Measurements from ENCODE around the gene GSTM1.
A peak's percentile ranks its signal among the peaks of the same experiment; 100 is the strongest.

Gene GSTM1

GRCh38 chr1:109687641-109688499, at the start of gene GSTM1:
Gene GSTM1 (plus strand): TSS chr1:109687817. CDS start chr1:109687874, 57 bp downstream.
- Histone ChIP-seq H3K4me3 (ENCODE audit: low read length) (no peak within 1 kb of the TSS), H3K9ac (ENCODE audit: low read length) (no peak within 1 kb of the TSS), H3K9me3 (ENCODE audit: insufficient read depth, low read length) (no peaks in the 10 kb centered on the region)

GRCh38 chr1:109639063-109639840, 48.4 kb upstream of the GSTM1 start:
- H3K79me2 ChIP-seq (ENCODE audit: low read length) = no peaks in the 10 kb centered on the region
- H3K4me2 ChIP-seq (ENCODE audit: low read length) = no peak overlapping the region
- H3K4me1 ChIP-seq (ENCODE audit: low read length) = peaks cover 32% of the 10 kb centered on the region
- no peak overlapping the region for H3K27ac ChIP-seq (ENCODE audit: low read length)
- no peaks in the 10 kb centered on the region for H3K9me3 ChIP-seq (ENCODE audit: insufficient read depth, low read length)
- no peak overlapping the region for H2AFZ ChIP-seq (ENCODE audit: low read depth, low read length)
- H4K20me1 ChIP-seq (ENCODE audit: insufficient read depth, low read length) = no peaks in the 10 kb centered on the region
- H3K36me3 ChIP-seq (replicated peaks; ENCODE audit: low read depth, low read length) = no peaks in the 10 kb centered on the region
- no peak overlapping the region for H3K9ac ChIP-seq (ENCODE audit: low read length)
- H3K27me3 ChIP-seq (ENCODE audit: low read depth, low read length) = no peaks in the 10 kb centered on the region
- H3K4me3 ChIP-seq (ENCODE audit: low read length) = no peak overlapping the region
- TF ChIP-seq EZH2phosphoT487 (IDR thresholded peaks at IDR 0.05; ENCODE audit: low read depth) = no peak
- TF ChIP-seq, protein P1, sequence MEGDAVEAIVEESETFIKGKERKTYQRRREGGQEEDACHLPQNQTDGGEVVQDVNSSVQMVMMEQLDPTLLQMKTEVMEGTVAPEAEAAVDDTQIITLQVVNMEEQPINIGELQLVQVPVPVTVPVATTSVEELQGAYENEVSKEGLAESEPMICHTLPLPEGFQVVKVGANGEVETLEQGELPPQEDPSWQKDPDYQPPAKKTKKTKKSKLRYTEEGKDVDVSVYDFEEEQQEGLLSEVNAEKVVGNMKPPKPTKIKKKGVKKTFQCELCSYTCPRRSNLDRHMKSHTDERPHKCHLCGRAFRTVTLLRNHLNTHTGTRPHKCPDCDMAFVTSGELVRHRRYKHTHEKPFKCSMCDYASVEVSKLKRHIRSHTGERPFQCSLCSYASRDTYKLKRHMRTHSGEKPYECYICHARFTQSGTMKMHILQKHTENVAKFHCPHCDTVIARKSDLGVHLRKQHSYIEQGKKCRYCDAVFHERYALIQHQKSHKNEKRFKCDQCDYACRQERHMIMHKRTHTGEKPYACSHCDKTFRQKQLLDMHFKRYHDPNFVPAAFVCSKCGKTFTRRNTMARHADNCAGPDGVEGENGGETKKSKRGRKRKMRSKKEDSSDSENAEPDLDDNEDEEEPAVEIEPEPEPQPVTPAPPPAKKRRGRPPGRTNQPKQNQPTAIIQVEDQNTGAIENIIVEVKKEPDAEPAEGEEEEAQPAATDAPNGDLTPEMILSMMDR (IDR thresholded peaks at IDR 0.05; ENCODE audit: low read depth, low read length) = no peak

More at GRCh38 chr1:109687641-109688499, at the start of gene GSTM1:
- TF ChIP-seq, protein P1 (IDR thresholded peaks at IDR 0.05; ENCODE audit: low read depth, low read length) = no peak
- no peak for TF ChIP-seq EZH2phosphoT487 (IDR thresholded peaks at IDR 0.05; ENCODE audit: low read depth)
- H3K27me3 ChIP-seq (ENCODE audit: low read depth, low read length) = no peaks in the 10 kb centered on the region
- H3K27ac ChIP-seq (ENCODE audit: low read length) = no peak within 1 kb of the TSS
- no peak within 1 kb of the TSS for H2AFZ ChIP-seq (ENCODE audit: low read depth, low read length)
- no peaks in the 10 kb centered on the region for H3K79me2 ChIP-seq (ENCODE audit: low read length)
- H3K36me3 ChIP-seq (replicated peaks; ENCODE audit: low read depth, low read length) = no peaks in the 10 kb centered on the region
- H3K4me1 ChIP-seq (ENCODE audit: low read length) = no peaks in the 10 kb centered on the region
- no peaks in the 10 kb centered on the region for H4K20me1 ChIP-seq (ENCODE audit: insufficient read depth, low read length)
- no peak within 1 kb of the TSS for H3K4me2 ChIP-seq (ENCODE audit: low read length)

- Histone ChIP-seq H3K79me2 (ENCODE audit: low read length) (no peaks in the 10 kb centered on the region), H3K27ac (ENCODE audit: low read length) (no peak overlapping the region), H3K4me1 (ENCODE audit: low read length) (peaks cover 27% of the 10 kb centered on the region), H3K27me3 (ENCODE audit: low read depth, low read length) (no peaks in the 10 kb centered on the region), H3K9me3 (ENCODE audit: insufficient read depth, low read length) (no peaks in the 10 kb centered on the region), H3K36me3 (replicated peaks; ENCODE audit: low read depth, low read length) (no peaks in the 10 kb centered on the region), H2AFZ (ENCODE audit: low read depth, low read length) (no peak overlapping the region), H4K20me1 (ENCODE audit: insufficient read depth, low read length) (no peaks in the 10 kb centered on the region), H3K4me2 (ENCODE audit: low read length) (no peak overlapping the region), H3K9ac (ENCODE audit: low read length) (no peak overlapping the region), H3K4me3 (ENCODE audit: low read length) (no peak overlapping the region)
- TF ChIP-seq, protein P1 (IDR thresholded peaks at IDR 0.05; ENCODE audit: low read depth, low read length) = no peak
- TF ChIP-seq EZH2phosphoT487 (IDR thresholded peaks at IDR 0.05; ENCODE audit: low read depth) = no peak
Measured at GRCh38 chr1:109639841-109640184, 47.8 kb upstream of the GSTM1 start.

DNA sequence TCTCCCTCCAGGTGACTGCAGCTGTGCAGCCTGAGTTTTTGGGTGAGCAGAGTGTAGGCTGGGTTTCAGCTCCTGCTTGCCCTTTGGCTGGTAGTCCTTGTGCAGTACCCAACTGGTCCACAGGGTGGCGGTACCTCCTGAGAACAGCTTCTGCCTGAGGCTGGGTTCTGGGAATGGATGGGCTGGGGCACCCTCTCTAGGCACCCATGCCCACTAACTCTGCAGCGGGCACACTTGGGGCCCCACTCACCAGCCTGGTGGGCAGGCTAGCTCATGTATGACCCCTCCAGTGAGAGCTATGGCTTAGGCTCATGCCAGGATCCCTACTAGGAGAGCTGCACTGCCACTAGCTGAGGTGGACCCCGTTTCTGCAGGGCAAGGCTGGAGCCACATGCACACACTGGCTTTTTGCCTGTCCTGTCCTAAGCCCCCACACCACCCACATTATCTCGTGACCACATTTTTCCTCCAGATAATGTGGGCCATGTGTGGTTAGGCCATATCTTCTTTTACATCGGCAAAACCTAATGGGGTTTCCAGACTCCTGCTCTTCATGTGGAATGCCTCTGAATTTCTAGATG, 47.2 kb upstream of the GSTM1 start:
- Histone ChIP-seq H3K27ac (ENCODE audit: low read length) (no peak overlapping the region), H3K4me3 (ENCODE audit: low read length) (no peak overlapping the region), H3K9ac (ENCODE audit: low read length) (no peak overlapping the region), H3K4me2 (ENCODE audit: low read length) (peak overlapping the region; percentile 37; the same call in 1 of the 2 replicates), H3K9me3 (ENCODE audit: insufficient read depth, low read length) (no peaks in the 10 kb centered on the region), H3K4me1 (ENCODE audit: low read length) (peaks cover 21% of the 10 kb centered on the region), H3K79me2 (ENCODE audit: low read length) (no peaks in the 10 kb centered on the region), H2AFZ (ENCODE audit: low read depth, low read length) (no peak overlapping the region), H3K27me3 (ENCODE audit: low read depth, low read length) (no peaks in the 10 kb centered on the region), H3K36me3 (replicated peaks; ENCODE audit: low read depth, low read length) (no peaks in the 10 kb centered on the region), H4K20me1 (ENCODE audit: insufficient read depth, low read length) (no peaks in the 10 kb centered on the region)
- TF ChIP-seq, protein P1 (IDR thresholded peaks at IDR 0.05; ENCODE audit: low read depth, low read length) = peak; percentile 71
- TF ChIP-seq EZH2phosphoT487 (IDR thresholded peaks at IDR 0.05; ENCODE audit: low read depth) = no peak

Data from OCI-LY3 (cell line).